ENCODE results near the gene DSTYK.

Gene DSTYK

GRCh38 chr1:205150651-205151428 is 60.7 kb downstream of the DSTYK start:
- DNase-seq, result no peak
- no peaks in the 10 kb centered on the region for H3K36me3 ChIP-seq (ENCODE audit: control insufficient read depth, insufficient read depth, low read length)
- no peak overlapping the region for H3K18ac ChIP-seq (ENCODE audit: low read length)

GRCh38 chr1:205147191-205147835 is 64.2 kb downstream of the DSTYK start:
- no peak overlapping the region for H3K4me3 ChIP-seq (ENCODE audit: low read length)
- H3K18ac ChIP-seq (ENCODE audit: low read length), result no peak overlapping the region
- no peak overlapping the region for H2BK15ac ChIP-seq (replicated peaks; ENCODE audit: low read depth)
- H3K4me2 ChIP-seq (ENCODE audit: low read length), result no peak overlapping the region
- no peaks in the 10 kb centered on the region for H3K36me3 ChIP-seq (ENCODE audit: control insufficient read depth, insufficient read depth, low read length)
- H3K4me1 ChIP-seq (ENCODE audit: control insufficient read depth, low read depth, low read length), result no peaks in the 10 kb centered on the region
- no peak overlapping the region for H4K5ac ChIP-seq (ENCODE audit: low read length)
- no peak overlapping the region for H2BK120ac ChIP-seq (ENCODE audit: low read depth, low read length)
- H3K79me2 ChIP-seq (ENCODE audit: control insufficient read depth, insufficient read depth, low read length), result no peaks in the 10 kb centered on the region
- no peaks in the 10 kb centered on the region for H3K27me3 ChIP-seq (ENCODE audit: insufficient read depth, low read length, poor library complexity)
- no peak overlapping the region for H3K56ac ChIP-seq (ENCODE audit: low read length)
- no peak overlapping the region for H3K9ac ChIP-seq (ENCODE audit: low read length)
- H2BK5ac ChIP-seq (ENCODE audit: low read length), result no peak overlapping the region
- H3K23ac ChIP-seq (ENCODE audit: low read length), result no peak overlapping the region
- no peak overlapping the region for H2AK5ac ChIP-seq (ENCODE audit: low read length)
- no peak for DNase-seq
- WGBS (ENCODE audit: extremely low coverage, insufficient coverage, low lambda C conversion rate), result no CpG with 5 or more reads among the region's 6 CpGs
- no peaks in the 10 kb centered on the region for H3K79me1 ChIP-seq (ENCODE audit: low read length)
- no peak overlapping the region for H4K8ac ChIP-seq (ENCODE audit: low read depth, low read length)
- no peak overlapping the region for H3K4ac ChIP-seq (ENCODE audit: low read depth, low read length)
- no peak overlapping the region for H3K27ac ChIP-seq (ENCODE audit: low read depth, low read length)

More at GRCh38 chr1:205150651-205151428, 60.7 kb downstream of the DSTYK start:
- H3K4ac ChIP-seq (ENCODE audit: low read depth, low read length), result no peak overlapping the region
- H3K56ac ChIP-seq (ENCODE audit: low read length), result no peak overlapping the region
- H3K4me2 ChIP-seq (ENCODE audit: low read length), result no peak overlapping the region
- no peak overlapping the region for H4K5ac ChIP-seq (ENCODE audit: low read length)
- H2BK5ac ChIP-seq (ENCODE audit: low read length), result no peak overlapping the region
- H2BK120ac ChIP-seq (ENCODE audit: low read depth, low read length), result no peak overlapping the region
- H2AK5ac ChIP-seq (ENCODE audit: low read length), result no peak overlapping the region
- H4K8ac ChIP-seq (ENCODE audit: low read depth, low read length), result no peak overlapping the region
- no peak overlapping the region for H3K23ac ChIP-seq (ENCODE audit: low read length)
- no peaks in the 10 kb centered on the region for H3K4me1 ChIP-seq (ENCODE audit: control insufficient read depth, low read depth, low read length)
- no peaks in the 10 kb centered on the region for H3K79me2 ChIP-seq (ENCODE audit: control insufficient read depth, insufficient read depth, low read length)
- no peak overlapping the region for H3K4me3 ChIP-seq (ENCODE audit: low read length)
- H3K27ac ChIP-seq (ENCODE audit: low read depth, low read length), result no peak overlapping the region
- WGBS (ENCODE audit: extremely low coverage, insufficient coverage, low lambda C conversion rate), result no CpG with 5 or more reads among the region's 5 CpGs
- H3K9ac ChIP-seq (ENCODE audit: low read length), result no peak overlapping the region
- no peak overlapping the region for H2BK15ac ChIP-seq (replicated peaks; ENCODE audit: low read depth)
- H3K27me3 ChIP-seq (ENCODE audit: insufficient read depth, low read length, poor library complexity), result no peaks in the 10 kb centered on the region
- no peaks in the 10 kb centered on the region for H3K79me1 ChIP-seq (ENCODE audit: low read length)

- no peak overlapping the region for H2AK5ac ChIP-seq (ENCODE audit: low read length)
- no peak overlapping the region for H3K4me3 ChIP-seq (ENCODE audit: low read length)
- no peak overlapping the region for H3K4ac ChIP-seq (ENCODE audit: low read depth, low read length)
- DNase-seq, result no peak
- no peak overlapping the region for H2BK5ac ChIP-seq (ENCODE audit: low read length)
- no peak overlapping the region for H3K9ac ChIP-seq (ENCODE audit: low read length)
- no peak overlapping the region for H3K27ac ChIP-seq (ENCODE audit: low read depth, low read length)
- H3K18ac ChIP-seq (ENCODE audit: low read length), result no peak overlapping the region
- no peak overlapping the region for H3K23ac ChIP-seq (ENCODE audit: low read length)
- no CpG with 5 or more reads among the region's 1 CpG for WGBS (ENCODE audit: extremely low coverage, insufficient coverage, low lambda C conversion rate)
- no peak overlapping the region for H2BK15ac ChIP-seq (replicated peaks; ENCODE audit: low read depth)
- no peak overlapping the region for H4K5ac ChIP-seq (ENCODE audit: low read length)
- H3K36me3 ChIP-seq (ENCODE audit: control insufficient read depth, insufficient read depth, low read length), result no peaks in the 10 kb centered on the region
- no peaks in the 10 kb centered on the region for H3K4me1 ChIP-seq (ENCODE audit: control insufficient read depth, low read depth, low read length)
- H2BK120ac ChIP-seq (ENCODE audit: low read depth, low read length), result no peak overlapping the region
- no peak overlapping the region for H4K8ac ChIP-seq (ENCODE audit: low read depth, low read length)
- H3K79me2 ChIP-seq (ENCODE audit: control insufficient read depth, insufficient read depth, low read length), result no peaks in the 10 kb centered on the region
- H3K27me3 ChIP-seq (ENCODE audit: insufficient read depth, low read length, poor library complexity), result no peaks in the 10 kb centered on the region
- H3K56ac ChIP-seq (ENCODE audit: low read length), result no peak overlapping the region
- no peak overlapping the region for H3K4me2 ChIP-seq (ENCODE audit: low read length)
- H3K79me1 ChIP-seq (ENCODE audit: low read length), result no peaks in the 10 kb centered on the region
Observed at GRCh38 chr1:205144751-205145150, 66.8 kb downstream of the DSTYK start.

GRCh38 chr1:205144046-205144720 is 67.3 kb downstream of the DSTYK start:
- DNase-seq, result no peak
- no peak overlapping the region for H3K56ac ChIP-seq (ENCODE audit: low read length)
- H2BK15ac ChIP-seq (replicated peaks; ENCODE audit: low read depth), result no peak overlapping the region
- H2BK5ac ChIP-seq (ENCODE audit: low read length), result no peak overlapping the region
- no peak overlapping the region for H3K18ac ChIP-seq (ENCODE audit: low read length)
- H2AK5ac ChIP-seq (ENCODE audit: low read length), result no peak overlapping the region
- no peaks in the 10 kb centered on the region for H3K79me2 ChIP-seq (ENCODE audit: control insufficient read depth, insufficient read depth, low read length)
- no peaks in the 10 kb centered on the region for H3K36me3 ChIP-seq (ENCODE audit: control insufficient read depth, insufficient read depth, low read length)
- no peak overlapping the region for H4K5ac ChIP-seq (ENCODE audit: low read length)
- H3K9ac ChIP-seq (ENCODE audit: low read length), result no peak overlapping the region
- H3K79me1 ChIP-seq (ENCODE audit: low read length), result no peaks in the 10 kb centered on the region
- H3K4me1 ChIP-seq (ENCODE audit: control insufficient read depth, low read depth, low read length), result no peaks in the 10 kb centered on the region
- no peak overlapping the region for H4K8ac ChIP-seq (ENCODE audit: low read depth, low read length)
- H3K27me3 ChIP-seq (ENCODE audit: insufficient read depth, low read length, poor library complexity), result no peaks in the 10 kb centered on the region
- no peak overlapping the region for H3K27ac ChIP-seq (ENCODE audit: low read depth, low read length)
- H2BK120ac ChIP-seq (ENCODE audit: low read depth, low read length), result no peak overlapping the region
- H3K4me2 ChIP-seq (ENCODE audit: low read length), result no peak overlapping the region
- no CpG with 5 or more reads among the region's 1 CpG for WGBS (ENCODE audit: extremely low coverage, insufficient coverage, low lambda C conversion rate)
- H3K4me3 ChIP-seq (ENCODE audit: low read length), result no peak overlapping the region
- H3K4ac ChIP-seq (ENCODE audit: low read depth, low read length), result no peak overlapping the region
- H3K23ac ChIP-seq (ENCODE audit: low read length), result no peak overlapping the region

GRCh38 chr1:205142102-205142469 is 69.4 kb downstream of the DSTYK start:
- Histone ChIP-seq H2BK5ac (ENCODE audit: low read length) (no peak overlapping the region), H4K8ac (ENCODE audit: low read depth, low read length) (no peak overlapping the region), H3K9ac (ENCODE audit: low read length) (no peak overlapping the region), H3K18ac (ENCODE audit: low read length) (no peak overlapping the region), H3K4me3 (ENCODE audit: low read length) (no peak overlapping the region), H3K23ac (ENCODE audit: low read length) (no peak overlapping the region), H3K79me2 (ENCODE audit: control insufficient read depth, insufficient read depth, low read length) (no peaks in the 10 kb centered on the region), H2BK15ac (replicated peaks; ENCODE audit: low read depth) (no peak overlapping the region), H3K27me3 (ENCODE audit: insufficient read depth, low read length, poor library complexity) (no peaks in the 10 kb centered on the region), H3K4me1 (ENCODE audit: control insufficient read depth, low read depth, low read length) (no peaks in the 10 kb centered on the region), H2BK120ac (ENCODE audit: low read depth, low read length) (no peak overlapping the region), H2AK5ac (ENCODE audit: low read length) (no peak overlapping the region), H3K4ac (ENCODE audit: low read depth, low read length) (no peak overlapping the region), H3K56ac (ENCODE audit: low read length) (no peak overlapping the region), H3K27ac (ENCODE audit: low read depth, low read length) (no peak overlapping the region), H3K36me3 (ENCODE audit: control insufficient read depth, insufficient read depth, low read length) (no peaks in the 10 kb centered on the region), H3K79me1 (ENCODE audit: low read length) (no peaks in the 10 kb centered on the region), H3K4me2 (ENCODE audit: low read length) (no peak overlapping the region), H4K5ac (ENCODE audit: low read length) (no peak overlapping the region)
- no CpG with 5 or more reads among the region's 2 CpGs for WGBS (ENCODE audit: extremely low coverage, insufficient coverage, low lambda C conversion rate)
- no peak for DNase-seq
